Caco-2 (cell line): ENCODE data around the gene EFR3B. TPM values are rescaled to one million over a fixed set of nuclear protein-coding genes. Genes with fewer than 3 reads are reported as not detected.
A peak's percentile ranks its signal among the peaks of the same experiment; 100 is the strongest.

Source experiments
- BruUV-seq: library from RNA; stranded (reverse); fragments of 400-500 nt; replicated peaks from 2 replicates; lab custom pipeline; 2021; lab: Mats Ljungman, UMichigan
- CTCF ChIA-PET: fragments of 300-600 bp; sonication (Branson Sonifier 250); formaldehyde crosslinking; loops from one replicate; lab custom pipeline; 2022; ENCODE audit warnings: antibody characterized with exemption; lab: Charles Lee
- POLR2A ChIA-PET: fragments of 300-600 bp; sonication (Branson Sonifier 250); formaldehyde crosslinking; loops from one replicate; lab custom pipeline; 2022; ENCODE audit warnings: antibody characterized with exemption; lab: Charles Lee
- DNase-seq, 2 experiments: peaks; one replicate each; pipeline versions ENCODE4 v3.0.0 to v3.0.0-alpha.2; 2020 to 2022
- H3K27me3 ChIP-seq: replicated peaks from 2 replicates; pipeline ENCODE4 v1.6.0; 2011; ENCODE audit warnings: low read length; ENCODE audit not compliant: control insufficient read depth, insufficient read depth
- H3K36me3 ChIP-seq: 2 replicates; pipeline ENCODE4 v1.5.1; 2011; ENCODE audit warnings: low read length; ENCODE audit not compliant: control insufficient read depth, insufficient read depth
- H3K4me1 ChIP-seq: fragments of 250-450 bp; sonication (Bioruptor Pico); 2 replicates; pipeline ENCODE4 v1.5.1; 2020; ENCODE audit warnings: mild to moderate bottlenecking
- H3K4me3 ChIP-seq: 2 replicates; pipeline ENCODE4 v1.5.1; 2011; ENCODE audit warnings: low read depth, mild to moderate bottlenecking, control low read depth, low read length
- H3K9me3 ChIP-seq: fragments of 250-450 bp; sonication (Bioruptor Pico); 2 replicates; pipeline ENCODE4 v1.5.1; 2020; ENCODE audit warnings: mild to moderate bottlenecking, moderate library complexity
- H3K27ac Mint-ChIP-seq: one replicate; pipeline ENCODE4 v1.8.0; 2022; ENCODE audit warnings: mixed read lengths; ENCODE audit not compliant: unreplicated experiment
- H3K27me3 Mint-ChIP-seq: one replicate; pipeline ENCODE4 v1.8.0; 2022; ENCODE audit warnings: mixed read lengths; ENCODE audit not compliant: insufficient read depth, unreplicated experiment
- H3K36me3 Mint-ChIP-seq: one replicate; pipeline ENCODE4 v1.8.0; 2022; ENCODE audit warnings: mild to moderate bottlenecking, mixed read lengths; ENCODE audit not compliant: insufficient read depth, unreplicated experiment
- H3K4me1 Mint-ChIP-seq: one replicate; pipeline ENCODE4 v1.8.0; 2022; ENCODE audit warnings: low read depth, mixed read lengths; ENCODE audit not compliant: unreplicated experiment
- H3K4me3 Mint-ChIP-seq: one replicate; pipeline ENCODE4 v1.8.0; 2022; ENCODE audit warnings: mild to moderate bottlenecking, moderate library complexity, mixed read lengths; ENCODE audit not compliant: unreplicated experiment
- H3K9me3 Mint-ChIP-seq: one replicate; pipeline ENCODE4 v1.8.0; 2022; ENCODE audit warnings: mixed read lengths; ENCODE audit not compliant: unreplicated experiment
- CTCF ChIP-seq, 2 experiments: fragments of 200-600 bp in 1 of 2; IDR thresholded peaks; 1 replicate in 1 of 2; 2 replicates in 1 of 2; pipeline versions ENCODE4 v1.5.1 to v1.8.0; 2011 to 2022; ENCODE audit warnings: antibody characterized with exemption in 1 of 2, control low read depth in 1 of 2, inconsistent platforms in 1 of 2, low read depth in 1 of 2, low read length in 1 of 2, mild to moderate bottlenecking in 1 of 2, moderate library complexity in 1 of 2; ENCODE audit not compliant: insufficient read depth in 1 of 2, severe bottlenecking in 1 of 2, unreplicated experiment in 1 of 2
- intact Hi-C: fragments of 100-400 bp; cut with micrococcal nuclease; formaldehyde crosslinking; loops from one replicate; pipeline ENCODE4 v1.10.0; 2022; ENCODE audit not compliant: unreplicated experiment
- total RNA-seq: library from RNA; stranded (reverse); gene quantifications from 2 replicates; pipeline ENCODE4 v1.2.3, GENCODE V29; 2022

Gene EFR3B
- total RNA-seq, 1 experiment from 2014 or later, result 19.1 TPM

- Histone ChIP-seq H3K36me3 (no peaks in the 10 kb centered on the region), H3K27me3 (no peaks in the 10 kb centered on the region), H3K4me1 (peaks cover 2% of the 10 kb centered on the region), H3K9me3 (no peaks in the 10 kb centered on the region), H3K4me3 (no peak overlapping the region)
- TF ChIP-seq CTCF (IDR thresholded peaks at IDR 0.05; ENCODE audit: insufficient read depth in 1 of 2, low read depth in 1 of 2, low read length in 1 of 2, severe bottlenecking in 1 of 2, unreplicated experiment in 1 of 2), result no peak
- DNase-seq, result no peak
- BruUV-seq, result no TSS peak
- H3K27ac Mint-ChIP-seq, result peak overlapping the region; percentile 21
- H3K4me3 Mint-ChIP-seq, result no peak overlapping the region
- intact Hi-C loops, result no loop called here
- peaks cover 15% of the 10 kb centered on the region for H3K4me1 Mint-ChIP-seq
- H3K27me3 Mint-ChIP-seq, result no peaks in the 10 kb centered on the region
- H3K36me3 Mint-ChIP-seq, result no peaks in the 10 kb centered on the region
- ChIA-PET POLR2A (no interaction called here), CTCF (no interaction called here)
- H3K9me3 Mint-ChIP-seq, result no peaks in the 10 kb centered on the region
Observed at GRCh38 chr2:25072606-25073005, 30.7 kb downstream of the EFR3B start.

GRCh38 chr2:25073025-25073424 is 31.1 kb downstream of the EFR3B start:
- H3K9me3 Mint-ChIP-seq, result no peaks in the 10 kb centered on the region
- ChIA-PET CTCF (no interaction called here), POLR2A (no interaction called here)
- H3K4me3 ChIP-seq, result no peak overlapping the region
- H3K9me3 ChIP-seq, result no peaks in the 10 kb centered on the region
- no peaks in the 10 kb centered on the region for H3K27me3 ChIP-seq
- no peak for TF ChIP-seq CTCF (IDR thresholded peaks at IDR 0.05; ENCODE audit: insufficient read depth in 1 of 2, low read depth in 1 of 2, low read length in 1 of 2, severe bottlenecking in 1 of 2, unreplicated experiment in 1 of 2)
- H3K4me1 Mint-ChIP-seq, result peaks cover 19% of the 10 kb centered on the region
- BruUV-seq, result no TSS peak
- no peak for DNase-seq
- H3K27me3 Mint-ChIP-seq, result no peaks in the 10 kb centered on the region
- H3K4me1 ChIP-seq, result peaks cover 6% of the 10 kb centered on the region
- no peak overlapping the region for H3K4me3 Mint-ChIP-seq
- H3K36me3 Mint-ChIP-seq, result no peaks in the 10 kb centered on the region
- H3K36me3 ChIP-seq, result no peaks in the 10 kb centered on the region
- intact Hi-C loops, result no loop called here
- no peak overlapping the region for H3K27ac Mint-ChIP-seq

- H3K4me1 Mint-ChIP-seq, result peaks cover 27% of the 10 kb centered on the region
- Histone ChIP-seq H3K4me1 (peaks cover 13% of the 10 kb centered on the region), H3K9me3 (no peaks in the 10 kb centered on the region), H3K27me3 (no peaks in the 10 kb centered on the region), H3K36me3 (no peaks in the 10 kb centered on the region), H3K4me3 (no peak overlapping the region)
- no peak overlapping the region for H3K27ac Mint-ChIP-seq
- BruUV-seq, result no TSS peak
- no peaks in the 10 kb centered on the region for H3K27me3 Mint-ChIP-seq
- H3K4me3 Mint-ChIP-seq, result no peak overlapping the region
- DNase-seq, result no peak
- no peak for TF ChIP-seq CTCF (IDR thresholded peaks at IDR 0.05; ENCODE audit: insufficient read depth in 1 of 2, low read depth in 1 of 2, low read length in 1 of 2, severe bottlenecking in 1 of 2, unreplicated experiment in 1 of 2)
- CTCF ChIA-PET, result interaction anchor here (0.6 kb wide), 1 partner anchor 31 kb away, joined by 3 read pairs; no protein-coding TSS in a partner anchor
- POLR2A ChIA-PET, result no interaction called here
- no peaks in the 10 kb centered on the region for H3K36me3 Mint-ChIP-seq
- no peaks in the 10 kb centered on the region for H3K9me3 Mint-ChIP-seq
- intact Hi-C loops, result no loop called here
Observed at GRCh38 chr2:25073914-25074313, 32.0 kb downstream of the EFR3B start.
